Activated CD4-positive, alpha-beta T cell treated with anti-CD3 and anti-CD28 coated beads, Interleukin-2, amount 50 U/mL, for 48 hours (primary cell): ENCODE measurements around the gene EPB41L4A.

ENCODE experiments used
- DNase-seq, 2 experiments: peaks; one replicate each; pipeline ENCODE4 v3.0.0-alpha.2; 2020

Gene EPB41L4A

GRCh38 chr5:112146323-112147226, 272.5 kb downstream of the EPB41L4A start:
- peak; percentile 39 to 59 for DNase-seq

GRCh38 chr5:112143690-112144089, 275.4 kb downstream of the EPB41L4A start:
- no peak for DNase-seq

GRCh38 chr5:112142769-112143270, 276.3 kb downstream of the EPB41L4A start:
- no peak for DNase-seq

GRCh38 chr5:112141582-112141981, 277.5 kb downstream of the EPB41L4A start:
- DNase-seq = no peak

- no peak for DNase-seq
Measured at GRCh38 chr5:112138526-112138925, 280.6 kb downstream of the EPB41L4A start.

- no peak for DNase-seq
Measured at GRCh38 chr5:112136773-112137172, 282.3 kb downstream of the EPB41L4A start.

- no peak for DNase-seq
Measured at GRCh38 chr5:112127861-112128260, 291.2 kb downstream of the EPB41L4A start.

- DNase-seq = no peak
Measured at GRCh38 chr5:112126982-112127381, 292.1 kb downstream of the EPB41L4A start.

- DNase-seq = no peak
Measured at GRCh38 chr5:112125903-112126302, 293.2 kb downstream of the EPB41L4A start.

- DNase-seq = no peak
Measured at GRCh38 chr5:112124788-112125187, 294.3 kb downstream of the EPB41L4A start.

GRCh38 chr5:112123086-112123485, 296.0 kb downstream of the EPB41L4A start:
- DNase-seq = no peak

GRCh38 chr5:112122353-112122752, 296.7 kb downstream of the EPB41L4A start:
- no peak for DNase-seq

GRCh38 chr5:112121258-112121657, 297.8 kb downstream of the EPB41L4A start:
- DNase-seq = no peak

- no peak for DNase-seq
Measured at GRCh38 chr5:112119969-112120368, 299.1 kb downstream of the EPB41L4A start.

GRCh38 chr5:112119508-112119907, 299.6 kb downstream of the EPB41L4A start:
- no peak for DNase-seq

GRCh38 chr5:112117551-112117950, 301.5 kb downstream of the EPB41L4A start:
- DNase-seq = no peak

- DNase-seq = no peak
Measured at GRCh38 chr5:112116371-112116770, 302.7 kb downstream of the EPB41L4A start.

- DNase-seq = no peak
Measured at GRCh38 chr5:112113565-112113964, 305.5 kb downstream of the EPB41L4A start.
